VCaP (cell line): Measurements from ENCODE around the gene FKRP.
"Not testable (repeated sequence)": the region's sequence is repeated elsewhere in the genome, so short reads cannot be mapped to it uniquely, and the experiment has no call there.

Source experiments
- H3K27ac ChIP-seq: fragments of 450-650 bp; 2 replicates; pipeline ENCODE4 v1.5.1; 2017
- TF ChIP-seq, protein P1 (sequence below): fragments of 450-650 bp; conservative IDR thresholded peaks from 2 replicates; pipeline ENCODE4 v1.5.1; 2017; ENCODE audit warnings: mild to moderate bottlenecking, moderate library complexity

The FKRP gene

DNA sequence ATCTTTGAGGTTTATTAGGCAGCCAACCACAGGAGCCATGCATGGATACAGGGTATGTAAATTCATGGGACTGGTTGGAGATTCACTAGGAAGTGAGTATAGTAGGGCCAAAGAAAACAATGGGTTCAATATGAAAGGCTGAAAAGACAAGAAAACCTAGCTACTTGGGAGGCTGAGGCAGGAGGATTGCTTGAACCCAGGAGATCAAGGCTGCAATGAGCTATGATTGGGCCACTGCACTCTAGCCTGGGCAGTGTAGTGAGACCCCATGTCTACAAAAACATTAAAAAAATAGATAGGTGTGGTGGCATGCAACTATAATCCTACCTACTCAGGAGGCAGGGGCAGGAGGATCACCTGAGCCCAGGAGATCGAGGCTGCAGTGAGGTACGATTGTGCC, 52.9 kb downstream of the FKRP start:
- TF ChIP-seq, protein P1, sequence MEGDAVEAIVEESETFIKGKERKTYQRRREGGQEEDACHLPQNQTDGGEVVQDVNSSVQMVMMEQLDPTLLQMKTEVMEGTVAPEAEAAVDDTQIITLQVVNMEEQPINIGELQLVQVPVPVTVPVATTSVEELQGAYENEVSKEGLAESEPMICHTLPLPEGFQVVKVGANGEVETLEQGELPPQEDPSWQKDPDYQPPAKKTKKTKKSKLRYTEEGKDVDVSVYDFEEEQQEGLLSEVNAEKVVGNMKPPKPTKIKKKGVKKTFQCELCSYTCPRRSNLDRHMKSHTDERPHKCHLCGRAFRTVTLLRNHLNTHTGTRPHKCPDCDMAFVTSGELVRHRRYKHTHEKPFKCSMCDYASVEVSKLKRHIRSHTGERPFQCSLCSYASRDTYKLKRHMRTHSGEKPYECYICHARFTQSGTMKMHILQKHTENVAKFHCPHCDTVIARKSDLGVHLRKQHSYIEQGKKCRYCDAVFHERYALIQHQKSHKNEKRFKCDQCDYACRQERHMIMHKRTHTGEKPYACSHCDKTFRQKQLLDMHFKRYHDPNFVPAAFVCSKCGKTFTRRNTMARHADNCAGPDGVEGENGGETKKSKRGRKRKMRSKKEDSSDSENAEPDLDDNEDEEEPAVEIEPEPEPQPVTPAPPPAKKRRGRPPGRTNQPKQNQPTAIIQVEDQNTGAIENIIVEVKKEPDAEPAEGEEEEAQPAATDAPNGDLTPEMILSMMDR: no peak

DNA sequence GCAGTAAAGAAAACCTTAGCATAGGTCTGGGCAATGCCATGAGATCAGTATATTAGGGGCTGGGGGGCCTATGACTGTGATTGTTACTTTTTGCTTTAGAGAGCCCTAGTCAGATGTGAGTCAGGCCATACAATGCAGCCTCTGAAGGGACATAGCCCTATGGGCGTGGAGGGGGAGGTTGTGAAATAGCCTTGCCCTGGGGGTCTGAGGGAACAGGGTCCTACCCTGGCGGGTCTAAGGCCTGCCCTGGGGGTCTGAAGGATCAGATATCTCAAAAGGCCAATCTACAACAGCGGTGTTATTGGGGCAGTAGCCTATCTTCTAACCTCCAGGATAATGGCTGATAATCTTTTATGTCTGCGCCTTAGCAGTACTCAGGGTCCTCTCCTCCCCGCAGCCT, 56.3 kb downstream of the FKRP start:
- H3K27ac ChIP-seq: no peak overlapping the region
- TF ChIP-seq, protein P1: no peak

More for the DNA sequence above, 52.9 kb downstream of the FKRP start:
- H3K27ac ChIP-seq: no peak overlapping the region

DNA sequence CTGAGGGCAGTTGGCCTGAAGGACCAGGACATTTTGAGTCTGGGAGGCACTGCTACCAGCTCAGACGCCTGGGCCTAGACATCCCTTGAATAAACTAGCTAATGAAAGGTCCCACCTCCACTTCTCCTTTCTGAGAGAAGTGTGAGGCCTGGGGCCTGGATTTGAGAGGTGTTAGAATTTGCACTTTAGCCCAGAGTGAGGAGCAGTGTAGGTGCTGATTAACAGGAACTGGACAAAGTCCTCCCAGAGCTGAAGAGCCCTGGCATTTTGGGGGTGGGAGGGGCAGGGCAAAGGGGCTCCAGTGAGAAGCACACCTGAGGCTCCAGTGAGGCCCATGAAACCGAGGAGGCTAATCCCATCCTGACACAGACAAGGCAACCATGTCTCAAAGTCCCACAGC, 57.7 kb downstream of the FKRP start:
- no peak overlapping the region for H3K27ac ChIP-seq
- TF ChIP-seq, protein P1: no peak

DNA sequence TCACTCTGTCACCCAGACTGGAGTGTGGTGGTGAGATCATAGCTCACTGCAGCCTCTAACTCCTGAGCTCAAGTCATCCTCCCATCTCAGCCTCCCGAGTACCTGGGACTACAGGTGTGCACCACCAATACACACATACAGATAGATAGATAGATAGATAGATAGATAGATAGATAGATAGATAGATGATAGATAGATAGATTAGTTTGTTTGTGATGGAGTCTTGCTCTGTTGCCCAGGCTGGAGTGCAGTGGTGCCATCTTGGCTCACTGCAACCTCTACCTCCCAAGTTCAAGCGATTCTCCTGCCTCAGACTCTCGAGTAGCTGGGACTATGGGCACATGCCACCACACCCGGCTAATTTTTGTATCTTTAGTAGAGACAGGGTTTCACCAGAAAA, 58.6 kb downstream of the FKRP start:
- H3K27ac ChIP-seq: not testable (repeated sequence)

DNA sequence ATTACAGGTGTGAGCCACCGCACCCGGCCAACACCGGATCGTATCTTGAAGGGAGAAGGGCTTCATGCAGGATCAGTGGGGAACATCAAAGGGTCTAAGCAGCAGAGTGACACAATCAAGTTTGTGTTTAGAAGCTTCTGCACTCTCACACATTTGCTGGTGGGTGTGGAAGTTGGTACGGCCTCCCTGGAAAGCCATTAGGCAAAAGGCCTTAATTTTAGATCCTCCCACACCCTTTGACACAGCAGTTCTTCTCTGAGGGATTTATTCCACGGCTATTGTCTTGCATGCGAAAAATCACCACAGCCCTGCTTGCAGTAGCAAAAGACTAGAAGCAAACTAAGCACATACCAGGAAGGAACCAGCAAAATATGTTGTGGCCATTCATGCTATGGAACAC, 60.8 kb downstream of the FKRP start:
- no peak overlapping the region for H3K27ac ChIP-seq
- TF ChIP-seq, protein P1: no peak
